AG09309 (cell line): ENCODE data around the gene C2orf74.

Source experiments
- DNase-seq: peaks from one replicate; pipeline ENCODE4 v3.0.0-alpha.2; 2010; ENCODE audit warnings: low read depth
- H3K4me3 ChIP-seq: 2 replicates; pipeline ENCODE4 v1.5.1; 2011; ENCODE audit warnings: mild to moderate bottlenecking, low read depth, low read length, moderate library complexity; ENCODE audit not compliant: control insufficient read depth
- TF ChIP-seq, protein P1 (sequence below): IDR thresholded peaks from 2 replicates; pipeline ENCODE4 v1.5.1; 2011; ENCODE audit warnings: mild to moderate bottlenecking, low read depth, low read length, inconsistent platforms; ENCODE audit not compliant: insufficient read depth, control insufficient read depth; ENCODE audit errors: missing control alignments

The C2orf74 gene

DNA sequence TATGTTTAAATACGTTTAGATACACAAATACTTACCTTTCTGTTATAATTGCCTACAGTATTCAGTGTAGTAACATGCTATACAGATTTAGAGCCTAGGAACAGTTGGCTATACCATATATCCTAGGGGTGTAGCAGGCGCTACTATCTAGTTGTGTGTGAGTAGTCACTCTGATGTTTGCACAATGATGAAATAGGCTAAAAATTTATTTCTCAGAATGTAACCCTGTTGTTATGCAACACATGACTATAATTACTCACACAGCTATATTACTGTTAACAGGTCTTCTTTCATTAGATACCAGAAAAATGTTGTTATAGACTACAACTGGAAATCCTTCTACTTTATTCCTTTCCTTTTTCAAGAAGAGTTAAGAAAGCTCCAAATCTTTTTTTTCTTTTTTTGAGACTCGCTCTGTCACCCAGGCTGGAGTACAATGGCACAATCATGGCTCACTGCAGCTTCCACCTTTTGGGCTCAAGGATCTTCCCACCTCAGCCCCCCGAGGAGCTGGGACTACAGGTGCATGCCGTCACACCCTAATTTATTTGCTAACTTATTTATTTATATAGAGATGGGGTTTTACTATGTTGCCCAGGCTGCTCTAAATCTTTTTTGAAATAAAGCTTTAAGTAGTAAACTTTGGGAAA is 48.5 kb downstream of the C2orf74 start:
- TF ChIP-seq, protein P1, sequence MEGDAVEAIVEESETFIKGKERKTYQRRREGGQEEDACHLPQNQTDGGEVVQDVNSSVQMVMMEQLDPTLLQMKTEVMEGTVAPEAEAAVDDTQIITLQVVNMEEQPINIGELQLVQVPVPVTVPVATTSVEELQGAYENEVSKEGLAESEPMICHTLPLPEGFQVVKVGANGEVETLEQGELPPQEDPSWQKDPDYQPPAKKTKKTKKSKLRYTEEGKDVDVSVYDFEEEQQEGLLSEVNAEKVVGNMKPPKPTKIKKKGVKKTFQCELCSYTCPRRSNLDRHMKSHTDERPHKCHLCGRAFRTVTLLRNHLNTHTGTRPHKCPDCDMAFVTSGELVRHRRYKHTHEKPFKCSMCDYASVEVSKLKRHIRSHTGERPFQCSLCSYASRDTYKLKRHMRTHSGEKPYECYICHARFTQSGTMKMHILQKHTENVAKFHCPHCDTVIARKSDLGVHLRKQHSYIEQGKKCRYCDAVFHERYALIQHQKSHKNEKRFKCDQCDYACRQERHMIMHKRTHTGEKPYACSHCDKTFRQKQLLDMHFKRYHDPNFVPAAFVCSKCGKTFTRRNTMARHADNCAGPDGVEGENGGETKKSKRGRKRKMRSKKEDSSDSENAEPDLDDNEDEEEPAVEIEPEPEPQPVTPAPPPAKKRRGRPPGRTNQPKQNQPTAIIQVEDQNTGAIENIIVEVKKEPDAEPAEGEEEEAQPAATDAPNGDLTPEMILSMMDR, result no peak
- no peak overlapping the region for H3K4me3 ChIP-seq

GRCh38 chr2:61214171-61214570 is 52.2 kb downstream of the C2orf74 start:
- H3K4me3 ChIP-seq, result no peak overlapping the region
- no peak for DNase-seq
- TF ChIP-seq, protein P1, result no peak

More for the DNA sequence above, 48.5 kb downstream of the C2orf74 start:
- DNase-seq, result peak; percentile 71
